GM08714 (cell line): ENCODE results near the gene IDUA.
A peak's percentile ranks its signal among the peaks of the same experiment; 100 is the strongest.
"Not testable (repeated sequence)": the region's sequence is repeated elsewhere in the genome, so short reads cannot be mapped to it uniquely, and the experiment has no call there.

Experiments used
- H3K4me3 ChIP-seq: fragments of 200-500 bp; sonication (Bioruptor generic); 2 replicates; pipeline ENCODE4 v1.5.1; 2014; ENCODE audit warnings: mild to moderate bottlenecking, low read length, inconsistent platforms
- ZNF274 ChIP-seq: IDR thresholded peaks from 2 replicates; pipeline ENCODE4 v1.6.1; 2012; ENCODE audit warnings: mild to moderate bottlenecking, low read depth, low read length

IDUA gene

GRCh38 chr4:968621-969394 lies 18.0 kb upstream of the IDUA start:
- H3K4me3 ChIP-seq, result no peak overlapping the region
- no peak for TF ChIP-seq ZNF274

GRCh38 chr4:970046-970745 lies 16.6 kb upstream of the IDUA start:
- H3K4me3 ChIP-seq, result no peak overlapping the region
- no peak for TF ChIP-seq ZNF274

GRCh38 chr4:970854-971520 lies 15.9 kb upstream of the IDUA start:
- H3K4me3 ChIP-seq, result no peak overlapping the region
- TF ChIP-seq ZNF274, result no peak

- TF ChIP-seq ZNF274, result no peak
Measured at GRCh38 chr4:971666-972500, 15.0 kb upstream of the IDUA start.

GRCh38 chr4:972651-973424 lies 14.0 kb upstream of the IDUA start:
- TF ChIP-seq ZNF274, result no peak
- H3K4me3 ChIP-seq, result peak overlapping the region; percentile 80

More at GRCh38 chr4:971666-972500, 15.0 kb upstream of the IDUA start:
- peak overlapping the region; percentile 80; the same call in 1 of the 2 replicates for H3K4me3 ChIP-seq

- TF ChIP-seq ZNF274, result no peak
- H3K4me3 ChIP-seq, result peak within 1 kb of the TSS; percentile 80
Measured at GRCh38 chr4:973431-974397, 13.1 kb upstream of the IDUA start, which contains the start of gene DGKQ. Gene DGKQ, minus strand, starts transcription at chr4:973569. Its CDS starts 87 bp downstream, at chr4:973482.

GRCh38 chr4:974668-975067 lies 12.2 kb upstream of the IDUA start:
- TF ChIP-seq ZNF274, result no peak
- no peak overlapping the region for H3K4me3 ChIP-seq

- not testable (repeated sequence) for H3K4me3 ChIP-seq
Measured at GRCh38 chr4:976016-976415, 10.8 kb upstream of the IDUA start.

- no peak for TF ChIP-seq ZNF274
- H3K4me3 ChIP-seq, result no peak overlapping the region
Measured at GRCh38 chr4:978957-979701, 7.7 kb upstream of the IDUA start.

- TF ChIP-seq ZNF274, result no peak
- no peak overlapping the region for H3K4me3 ChIP-seq
Measured at GRCh38 chr4:982291-982690, 4.6 kb upstream of the IDUA start.

GRCh38 chr4:982814-983213 lies 4.0 kb upstream of the IDUA start:
- no peak overlapping the region for H3K4me3 ChIP-seq
- no peak for TF ChIP-seq ZNF274
